Measurements from ENCODE around the gene ANKFY1. TPM values are rescaled to one million over a fixed set of nuclear protein-coding genes. Genes with fewer than 3 reads are reported as not detected.
A peak's percentile ranks its signal among the peaks of the same experiment; 100 is the strongest.
"Not testable (repeated sequence)": the region's sequence is repeated elsewhere in the genome, so short reads cannot be mapped to it uniquely, and the experiment has no call there.

Gene ANKFY1
- total RNA-seq, 5 donors from 2014 or later (not counting 1 experiment from before 2014, with no cell fraction given): 58.0 to 69.6 (median 67.0) TPM

- Mint-ChIP-seq H3K36me3 (peaks cover 32% of the 10 kb centered on the region), H3K4me1 (peaks cover 0 to 2% (median 0%) of the 10 kb centered on the region in 3 donors), H3K4me3 (no peak overlapping the region), H3K9me3 (no peaks in the 10 kb centered on the region), H3K27me3 (no peaks in the 10 kb centered on the region), H3K27ac (no peak overlapping the region)
- no peak overlapping the region for H3K27ac ChIP-seq (ENCODE audit: low read length)
- CTCF ChIA-PET: no interaction called here
- ATAC-seq (replicated peaks in 1 of 4) (no peak), DNase-seq (no peak)
- POLR2A ChIA-PET: no interaction called here
- peaks cover 0 to 2% of the 10 kb centered on the region in 2 experiments for H3K4me1 ChIP-seq (ENCODE audit: control insufficient read depth in 1 of 2, extremely low read depth in 1 of 2, insufficient read depth in 2 of 2, low read length in 2 of 2)
- no peak overlapping the region for H3K4me3 ChIP-seq (ENCODE audit: control insufficient read depth in 1 of 2, extremely low read depth in 1 of 2, low read length in 1 of 2)
- no peaks in the 10 kb centered on the region for H3K9me3 ChIP-seq
- no peaks in the 10 kb centered on the region for H3K27me3 ChIP-seq (replicated peaks in 1 of 2; ENCODE audit: control insufficient read depth in 2 of 2, extremely low read depth in 1 of 2, insufficient read depth in 2 of 2, low read length in 1 of 2)
- 87% methylated on average over 14 of the region's 15 CpGs for WGBS (ENCODE audit: insufficient coverage)
- peaks cover 12 to 40% of the 10 kb centered on the region in 2 donors for H3K36me3 ChIP-seq (ENCODE audit: control insufficient read depth in 2 of 2, extremely low read depth in 1 of 2, insufficient read depth in 1 of 2, low read length in 1 of 2)
These were observed 69.0 kb downstream of the ANKFY1 start for GRCh38 chr17:4194796-4195195.

GRCh38 chr17:4190791-4191190, 73.0 kb downstream of the ANKFY1 start:
- Mint-ChIP-seq H3K4me1 (peaks cover 6 to 12% (median 9%) of the 10 kb centered on the region in 3 donors), H3K36me3 (peaks cover 45% of the 10 kb centered on the region), H3K27ac (peak overlapping the region in 1 of 2 donors; percentile 23)
- H3K27ac ChIP-seq (ENCODE audit: low read length); DNase-seq; H3K9me3 ChIP-seq; H3K9me3 Mint-ChIP-seq; POLR2A ChIA-PET; H3K27me3 ChIP-seq (replicated peaks in 1 of 2; ENCODE audit: control insufficient read depth in 2 of 2, extremely low read depth in 1 of 2, insufficient read depth in 2 of 2, low read length in 1 of 2); H3K4me3 ChIP-seq (ENCODE audit: control insufficient read depth in 1 of 2, extremely low read depth in 1 of 2, low read length in 1 of 2); ATAC-seq (replicated peaks in 1 of 4); H3K27me3 Mint-ChIP-seq; H3K4me3 Mint-ChIP-seq: not testable (repeated sequence)
- 100% methylated on average over 4 of the region's 7 CpGs for WGBS (ENCODE audit: insufficient coverage)
- peaks cover 10 to 59% of the 10 kb centered on the region in 2 donors for H3K36me3 ChIP-seq (ENCODE audit: control insufficient read depth in 2 of 2, extremely low read depth in 1 of 2, insufficient read depth in 1 of 2, low read length in 1 of 2)
- CTCF ChIA-PET: interaction anchor here in 1 of 2 donors (0.6 kb wide), 1 partner anchor 9 kb away, joined by 3 read pairs; no protein-coding TSS in a partner anchor
- H3K4me1 ChIP-seq (ENCODE audit: control insufficient read depth in 1 of 2, extremely low read depth in 1 of 2, insufficient read depth in 2 of 2, low read length in 2 of 2): peaks cover 8 to 21% of the 10 kb centered on the region in 2 experiments

- DNase-seq (peak in 9 of 35 experiments; percentile 4 to 35 (median 9)), ATAC-seq (replicated peaks in 1 of 4) (peak in 2 of 4 experiments; percentile 54 to 68)
- ChIA-PET CTCF (interaction anchor here in 1 of 2 donors (1.8 kb wide), 1 partner anchor 11 kb away, joined by 8 read pairs; no protein-coding TSS in a partner anchor), POLR2A (no interaction called here)
- Histone ChIP-seq H3K36me3 (ENCODE audit: control insufficient read depth in 2 of 2, extremely low read depth in 1 of 2, insufficient read depth in 1 of 2, low read length in 1 of 2) (peaks cover 13 to 54% of the 10 kb centered on the region in 2 donors), H3K4me3 (ENCODE audit: control insufficient read depth in 1 of 2, extremely low read depth in 1 of 2, low read length in 1 of 2) (no peak overlapping the region), H3K27me3 (replicated peaks in 1 of 2; ENCODE audit: control insufficient read depth in 2 of 2, extremely low read depth in 1 of 2, insufficient read depth in 2 of 2, low read length in 1 of 2) (no peaks in the 10 kb centered on the region), H3K9me3 (no peaks in the 10 kb centered on the region), H3K4me1 (ENCODE audit: control insufficient read depth in 1 of 2, extremely low read depth in 1 of 2, insufficient read depth in 2 of 2, low read length in 2 of 2) (peaks cover 8 to 21% of the 10 kb centered on the region in 2 experiments), H3K27ac (ENCODE audit: low read length) (peak overlapping the region; percentile 24)
- Mint-ChIP-seq H3K27me3 (no peaks in the 10 kb centered on the region), H3K4me1 (peaks cover 6 to 12% (median 9%) of the 10 kb centered on the region in 3 donors), H3K4me3 (no peak overlapping the region), H3K9me3 (no peaks in the 10 kb centered on the region), H3K36me3 (peaks cover 35% of the 10 kb centered on the region), H3K27ac (peak overlapping the region; percentile 36 to 85)
- WGBS (ENCODE audit: insufficient coverage): 80% methylated on average over 8 of the region's 10 CpGs
These were observed 74.5 kb downstream of the ANKFY1 start for GRCh38 chr17:4189280-4189679.

GRCh38 chr17:4188076-4188475, 75.7 kb downstream of the ANKFY1 start:
- peaks cover 13 to 60% of the 10 kb centered on the region in 2 donors for H3K36me3 ChIP-seq (ENCODE audit: control insufficient read depth in 2 of 2, extremely low read depth in 1 of 2, insufficient read depth in 1 of 2, low read length in 1 of 2)
- POLR2A ChIA-PET: no interaction called here
- peaks cover 45% of the 10 kb centered on the region for H3K36me3 Mint-ChIP-seq
- no peaks in the 10 kb centered on the region for H3K9me3 ChIP-seq
- H3K4me1 ChIP-seq (ENCODE audit: control insufficient read depth in 1 of 2, extremely low read depth in 1 of 2, insufficient read depth in 2 of 2, low read length in 2 of 2): peaks cover 8 to 21% of the 10 kb centered on the region in 2 experiments
- ATAC-seq (replicated peaks in 1 of 4) (no peak), DNase-seq (no peak)
- H3K27me3 ChIP-seq (replicated peaks in 1 of 2; ENCODE audit: control insufficient read depth in 2 of 2, extremely low read depth in 1 of 2, insufficient read depth in 2 of 2, low read length in 1 of 2): no peaks in the 10 kb centered on the region
- H3K27me3 Mint-ChIP-seq: no peaks in the 10 kb centered on the region
- H3K9me3 Mint-ChIP-seq: no peaks in the 10 kb centered on the region
- CTCF ChIA-PET: interaction anchor here in 1 of 2 donors (1.8 kb wide), 1 partner anchor 12 kb away, joined by 8 read pairs; no protein-coding TSS in a partner anchor
- no peak overlapping the region for H3K4me3 ChIP-seq (ENCODE audit: control insufficient read depth in 1 of 2, extremely low read depth in 1 of 2, low read length in 1 of 2)
- no peak overlapping the region for H3K27ac Mint-ChIP-seq
- no peak overlapping the region for H3K27ac ChIP-seq (ENCODE audit: low read length)
- H3K4me1 Mint-ChIP-seq: peaks cover 6 to 12% (median 9%) of the 10 kb centered on the region in 3 donors
- H3K4me3 Mint-ChIP-seq: no peak overlapping the region
- 99% methylated on average over 9 of the region's 9 CpGs for WGBS (ENCODE audit: insufficient coverage)

GRCh38 chr17:4187076-4187475, 76.7 kb downstream of the ANKFY1 start:
- ChIA-PET CTCF (no interaction called here), POLR2A (no interaction called here)
- Mint-ChIP-seq H3K27ac (peak overlapping the region in 1 of 2 donors; percentile 27), H3K9me3 (no peaks in the 10 kb centered on the region), H3K27me3 (no peaks in the 10 kb centered on the region), H3K36me3 (peaks cover 52% of the 10 kb centered on the region), H3K4me3 (no peak overlapping the region), H3K4me1 (peaks cover 6 to 12% (median 9%) of the 10 kb centered on the region in 3 donors)
- Histone ChIP-seq H3K4me1 (ENCODE audit: control insufficient read depth in 1 of 2, extremely low read depth in 1 of 2, insufficient read depth in 2 of 2, low read length in 2 of 2) (peaks cover 8 to 21% of the 10 kb centered on the region in 2 experiments), H3K36me3 (ENCODE audit: control insufficient read depth in 2 of 2, extremely low read depth in 1 of 2, insufficient read depth in 1 of 2, low read length in 1 of 2) (peaks cover 13 to 65% of the 10 kb centered on the region in 2 donors), H3K9me3 (no peaks in the 10 kb centered on the region), H3K27ac (ENCODE audit: low read length) (no peak overlapping the region), H3K4me3 (ENCODE audit: control insufficient read depth in 1 of 2, extremely low read depth in 1 of 2, low read length in 1 of 2) (no peak overlapping the region), H3K27me3 (replicated peaks in 1 of 2; ENCODE audit: control insufficient read depth in 2 of 2, extremely low read depth in 1 of 2, insufficient read depth in 2 of 2, low read length in 1 of 2) (no peaks in the 10 kb centered on the region)
- ATAC-seq (replicated peaks in 1 of 4): no peak
- WGBS (ENCODE audit: insufficient coverage): 100% methylated on average over 3 of the region's 6 CpGs
- DNase-seq: no peak

GRCh38 chr17:4186357-4186881, 77.4 kb downstream of the ANKFY1 start:
- no peak overlapping the region for H3K4me3 Mint-ChIP-seq
- H3K4me1 ChIP-seq (ENCODE audit: control insufficient read depth in 1 of 2, extremely low read depth in 1 of 2, insufficient read depth in 2 of 2, low read length in 2 of 2): peaks cover 8 to 21% of the 10 kb centered on the region in 2 experiments
- no peaks in the 10 kb centered on the region for H3K9me3 ChIP-seq
- no peak overlapping the region for H3K4me3 ChIP-seq (ENCODE audit: control insufficient read depth in 1 of 2, extremely low read depth in 1 of 2, low read length in 1 of 2)
- peaks cover 54% of the 10 kb centered on the region for H3K36me3 Mint-ChIP-seq
- no peaks in the 10 kb centered on the region for H3K27me3 ChIP-seq (replicated peaks in 1 of 2; ENCODE audit: control insufficient read depth in 2 of 2, extremely low read depth in 1 of 2, insufficient read depth in 2 of 2, low read length in 1 of 2)
- H3K27ac Mint-ChIP-seq: no peak overlapping the region
- no peaks in the 10 kb centered on the region for H3K9me3 Mint-ChIP-seq
- 88% methylated on average over 8 of the region's 8 CpGs for WGBS (ENCODE audit: insufficient coverage)
- no peak overlapping the region for H3K27ac ChIP-seq (ENCODE audit: low read length)
- peaks cover 6 to 12% (median 9%) of the 10 kb centered on the region in 3 donors for H3K4me1 Mint-ChIP-seq
- H3K36me3 ChIP-seq (ENCODE audit: control insufficient read depth in 2 of 2, extremely low read depth in 1 of 2, insufficient read depth in 1 of 2, low read length in 1 of 2): peaks cover 13 to 72% of the 10 kb centered on the region in 2 donors
- DNase-seq (no peak), ATAC-seq (replicated peaks in 1 of 4) (no peak)
- ChIA-PET POLR2A (no interaction called here), CTCF (interaction anchor here in 1 of 2 donors (0.6 kb wide), 1 partner anchor 235 kb away, joined by 4 read pairs; no protein-coding TSS in a partner anchor)
- no peaks in the 10 kb centered on the region for H3K27me3 Mint-ChIP-seq
